ENCODE results near the gene CD4.

CD4 gene

DNA sequence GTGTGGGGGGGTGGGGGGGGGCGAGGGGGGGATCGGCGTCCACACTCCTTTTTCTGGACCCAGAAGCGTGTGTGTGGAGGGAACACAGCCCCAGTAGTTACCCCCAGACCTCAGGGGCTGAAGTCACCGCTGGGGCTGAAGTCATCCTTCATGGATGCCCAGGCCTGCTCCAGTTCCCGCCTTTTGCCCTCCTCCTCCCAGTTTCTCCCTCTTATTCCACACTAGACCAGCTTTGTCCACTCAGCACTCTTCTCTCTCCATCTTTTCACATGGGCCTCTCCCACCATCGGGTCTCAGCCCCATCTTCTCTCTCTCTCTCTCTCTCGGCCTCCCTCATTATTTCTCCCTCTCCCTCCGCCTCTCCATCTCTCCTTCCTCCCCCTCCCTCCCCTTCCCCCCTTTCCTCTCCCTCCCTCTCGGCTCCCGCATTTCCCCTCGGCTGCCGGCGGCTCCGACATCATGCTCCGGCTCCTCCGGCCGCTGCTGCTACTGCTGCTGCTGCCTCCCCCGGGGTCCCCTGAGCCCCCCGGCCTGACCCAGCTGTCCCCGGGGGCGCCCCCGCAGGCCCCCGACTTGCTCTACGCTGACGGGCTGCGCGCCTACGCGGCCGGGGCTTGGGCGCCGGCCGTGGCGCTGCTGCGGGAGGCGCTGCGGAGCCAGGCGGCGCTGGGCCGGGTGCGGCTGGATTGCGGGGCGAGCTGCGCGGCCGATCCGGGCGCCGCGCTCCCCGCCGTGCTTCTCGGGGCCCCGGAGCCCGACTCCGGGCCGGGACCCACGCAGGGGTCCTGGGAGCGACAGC is 38.9 kb downstream of the CD4 start, which contains the start of gene P3H3 (continued):
- TF ChIP-seq ZNF10 (tag by site-specific recombination; IDR thresholded peaks at IDR 0.05) (no peak; the same call in 1 of the 2 replicates), FEZF1 (tag by site-specific recombination; IDR thresholded peaks at IDR 0.05) (no peak), ZNF521 (tag by site-specific recombination; IDR thresholded peaks at IDR 0.05) (no peak), ZNF2 (tag by site-specific recombination; IDR thresholded peaks at IDR 0.05) (0 out of 2 replicates have a peak, but pooled peaks have one; percentile 13), ZNF530 (tag by site-specific recombination; IDR thresholded peaks at IDR 0.05; ENCODE audit: low read depth) (no peak), ZSCAN16 (tag by site-specific recombination; IDR thresholded peaks at IDR 0.05) (no peak), ZNF501 (tag by site-specific recombination; IDR thresholded peaks at IDR 0.05) (peak; percentile 66; the same call in 1 of the 2 replicates), ZNF423 (tag by site-specific recombination; IDR thresholded peaks at IDR 0.05) (no peak), ZNF202 (tag by site-specific recombination; IDR thresholded peaks at IDR 0.05; ENCODE audit: borderline replicate concordance) (no peak), ZNF366 (tag by site-specific recombination; conservative IDR thresholded peaks at IDR 0.05) (peak; percentile 99), SCRT2 (tag by site-specific recombination; IDR thresholded peaks at IDR 0.05) (no peak), ZNF221 (tag by site-specific recombination; IDR thresholded peaks at IDR 0.05; ENCODE audit: borderline replicate concordance) (no peak), ZNF768 (tag by site-specific recombination; IDR thresholded peaks at IDR 0.05) (no peak), ZNF558 (tag by site-specific recombination; IDR thresholded peaks at IDR 0.05) (peak; percentile 71; the same call in 1 of the 2 replicates), ZNF155 (tag by site-specific recombination; IDR thresholded peaks at IDR 0.05) (no peak), ZEB2 (tag by site-specific recombination; IDR thresholded peaks at IDR 0.05) (peak; percentile 65), ZNF610 (tag by site-specific recombination; IDR thresholded peaks at IDR 0.05; ENCODE audit: borderline replicate concordance) (no peak), ZNF514 (tag by site-specific recombination; IDR thresholded peaks at IDR 0.05) (no peak), MYNN (tag by site-specific recombination; IDR thresholded peaks at IDR 0.05; ENCODE audit: borderline replicate concordance) (no peak), ZNF114 (tag by site-specific recombination; IDR thresholded peaks at IDR 0.05) (no peak), ZNF830 (tag by site-specific recombination; IDR thresholded peaks at IDR 0.05; ENCODE audit: low read depth) (no peak), ZNF785 (tag by site-specific recombination; IDR thresholded peaks at IDR 0.05) (no peak)
- TF ChIP-seq, protein P1, sequence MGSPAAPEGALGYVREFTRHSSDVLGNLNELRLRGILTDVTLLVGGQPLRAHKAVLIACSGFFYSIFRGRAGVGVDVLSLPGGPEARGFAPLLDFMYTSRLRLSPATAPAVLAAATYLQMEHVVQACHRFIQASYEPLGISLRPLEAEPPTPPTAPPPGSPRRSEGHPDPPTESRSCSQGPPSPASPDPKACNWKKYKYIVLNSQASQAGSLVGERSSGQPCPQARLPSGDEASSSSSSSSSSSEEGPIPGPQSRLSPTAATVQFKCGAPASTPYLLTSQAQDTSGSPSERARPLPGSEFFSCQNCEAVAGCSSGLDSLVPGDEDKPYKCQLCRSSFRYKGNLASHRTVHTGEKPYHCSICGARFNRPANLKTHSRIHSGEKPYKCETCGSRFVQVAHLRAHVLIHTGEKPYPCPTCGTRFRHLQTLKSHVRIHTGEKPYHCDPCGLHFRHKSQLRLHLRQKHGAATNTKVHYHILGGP (tag by site-specific recombination; IDR thresholded peaks at IDR 0.05): peak; percentile 15; the same call in 1 of the 2 replicates
- TF ChIP-seq, protein P2, sequence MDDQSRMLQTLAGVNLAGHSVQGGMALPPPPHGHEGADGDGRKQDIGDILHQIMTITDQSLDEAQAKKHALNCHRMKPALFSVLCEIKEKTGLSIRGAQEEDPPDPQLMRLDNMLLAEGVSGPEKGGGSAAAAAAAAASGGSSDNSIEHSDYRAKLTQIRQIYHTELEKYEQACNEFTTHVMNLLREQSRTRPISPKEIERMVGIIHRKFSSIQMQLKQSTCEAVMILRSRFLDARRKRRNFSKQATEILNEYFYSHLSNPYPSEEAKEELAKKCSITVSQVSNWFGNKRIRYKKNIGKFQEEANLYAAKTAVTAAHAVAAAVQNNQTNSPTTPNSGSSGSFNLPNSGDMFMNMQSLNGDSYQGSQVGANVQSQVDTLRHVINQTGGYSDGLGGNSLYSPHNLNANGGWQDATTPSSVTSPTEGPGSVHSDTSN (CRISPR knock-in tag; IDR thresholded peaks at IDR 0.05): no peak; the same call in 1 of the 2 replicates
- TF ChIP-seq, protein P3, sequence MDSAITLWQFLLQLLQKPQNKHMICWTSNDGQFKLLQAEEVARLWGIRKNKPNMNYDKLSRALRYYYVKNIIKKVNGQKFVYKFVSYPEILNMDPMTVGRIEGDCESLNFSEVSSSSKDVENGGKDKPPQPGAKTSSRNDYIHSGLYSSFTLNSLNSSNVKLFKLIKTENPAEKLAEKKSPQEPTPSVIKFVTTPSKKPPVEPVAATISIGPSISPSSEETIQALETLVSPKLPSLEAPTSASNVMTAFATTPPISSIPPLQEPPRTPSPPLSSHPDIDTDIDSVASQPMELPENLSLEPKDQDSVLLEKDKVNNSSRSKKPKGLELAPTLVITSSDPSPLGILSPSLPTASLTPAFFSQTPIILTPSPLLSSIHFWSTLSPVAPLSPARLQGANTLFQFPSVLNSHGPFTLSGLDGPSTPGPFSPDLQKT (IDR thresholded peaks at IDR 0.05; ENCODE audit: borderline replicate concordance, low read depth, low read length): no peak
- TF ChIP-seq, protein P4, sequence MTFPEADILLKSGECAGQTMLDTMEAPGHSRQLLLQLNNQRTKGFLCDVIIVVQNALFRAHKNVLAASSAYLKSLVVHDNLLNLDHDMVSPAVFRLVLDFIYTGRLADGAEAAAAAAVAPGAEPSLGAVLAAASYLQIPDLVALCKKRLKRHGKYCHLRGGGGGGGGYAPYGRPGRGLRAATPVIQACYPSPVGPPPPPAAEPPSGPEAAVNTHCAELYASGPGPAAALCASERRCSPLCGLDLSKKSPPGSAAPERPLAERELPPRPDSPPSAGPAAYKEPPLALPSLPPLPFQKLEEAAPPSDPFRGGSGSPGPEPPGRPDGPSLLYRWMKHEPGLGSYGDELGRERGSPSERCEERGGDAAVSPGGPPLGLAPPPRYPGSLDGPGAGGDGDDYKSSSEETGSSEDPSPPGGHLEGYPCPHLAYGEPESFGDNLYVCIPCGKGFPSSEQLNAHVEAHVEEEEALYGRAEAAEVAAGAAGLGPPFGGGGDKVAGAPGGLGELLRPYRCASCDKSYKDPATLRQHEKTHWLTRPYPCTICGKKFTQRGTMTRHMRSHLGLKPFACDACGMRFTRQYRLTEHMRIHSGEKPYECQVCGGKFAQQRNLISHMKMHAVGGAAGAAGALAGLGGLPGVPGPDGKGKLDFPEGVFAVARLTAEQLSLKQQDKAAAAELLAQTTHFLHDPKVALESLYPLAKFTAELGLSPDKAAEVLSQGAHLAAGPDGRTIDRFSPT (tag by site-specific recombination; IDR thresholded peaks at IDR 0.05): peak; percentile 93
- TF ChIP-seq, protein P5, sequence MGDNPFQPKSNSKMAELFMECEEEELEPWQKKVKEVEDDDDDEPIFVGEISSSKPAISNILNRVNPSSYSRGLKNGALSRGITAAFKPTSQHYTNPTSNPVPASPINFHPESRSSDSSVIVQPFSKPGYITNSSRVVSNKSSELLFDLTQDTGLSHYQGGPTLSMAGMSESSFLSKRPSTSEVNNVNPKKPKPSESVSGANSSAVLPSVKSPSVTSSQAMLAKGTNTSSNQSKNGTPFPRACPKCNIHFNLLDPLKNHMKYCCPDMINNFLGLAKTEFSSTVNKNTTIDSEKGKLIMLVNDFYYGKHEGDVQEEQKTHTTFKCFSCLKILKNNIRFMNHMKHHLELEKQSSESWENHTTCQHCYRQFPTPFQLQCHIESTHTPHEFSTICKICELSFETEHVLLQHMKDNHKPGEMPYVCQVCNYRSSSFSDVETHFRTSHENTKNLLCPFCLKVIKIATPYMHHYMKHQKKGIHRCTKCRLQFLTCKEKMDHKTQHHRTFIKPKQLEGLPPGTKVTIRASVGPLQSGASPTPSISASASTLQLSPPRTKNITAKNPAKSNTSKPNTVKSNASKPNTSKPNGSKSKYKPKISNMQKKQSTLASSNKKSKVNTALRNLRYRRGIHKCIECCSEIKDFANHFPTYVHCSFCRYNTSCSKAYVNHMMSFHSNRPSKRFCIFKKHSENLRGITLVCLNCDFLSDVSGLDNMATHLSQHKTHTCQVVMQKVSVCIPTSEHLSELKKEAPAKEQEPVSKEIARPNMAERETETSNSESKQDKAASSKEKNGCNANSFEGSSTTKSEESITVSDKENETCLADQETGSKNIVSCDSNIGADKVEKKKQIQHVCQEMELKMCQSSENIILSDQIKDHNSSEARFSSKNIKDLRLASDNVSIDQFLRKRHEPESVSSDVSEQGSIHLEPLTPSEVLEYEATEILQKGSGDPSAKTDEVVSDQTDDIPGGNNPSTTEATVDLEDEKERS (tag by site-specific recombination; IDR thresholded peaks at IDR 0.05): 0 out of 2 replicates have a peak, but pooled peaks have one; percentile 28
- TF ChIP-seq, protein P6, sequence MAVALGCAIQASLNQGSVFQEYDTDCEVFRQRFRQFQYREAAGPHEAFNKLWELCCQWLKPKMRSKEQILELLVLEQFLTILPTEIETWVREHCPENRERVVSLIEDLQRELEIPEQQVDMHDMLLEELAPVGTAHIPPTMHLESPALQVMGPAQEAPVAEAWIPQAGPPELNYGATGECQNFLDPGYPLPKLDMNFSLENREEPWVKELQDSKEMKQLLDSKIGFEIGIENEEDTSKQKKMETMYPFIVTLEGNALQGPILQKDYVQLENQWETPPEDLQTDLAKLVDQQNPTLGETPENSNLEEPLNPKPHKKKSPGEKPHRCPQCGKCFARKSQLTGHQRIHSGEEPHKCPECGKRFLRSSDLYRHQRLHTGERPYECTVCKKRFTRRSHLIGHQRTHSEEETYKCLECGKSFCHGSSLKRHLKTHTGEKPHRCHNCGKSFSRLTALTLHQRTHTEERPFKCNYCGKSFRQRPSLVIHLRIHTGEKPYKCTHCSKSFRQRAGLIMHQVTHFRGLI (tag by site-specific recombination; IDR thresholded peaks at IDR 0.05): no peak
